Common myeloid progenitor, CD34-positive (primary cell): ENCODE measurements around the gene ZBTB38.

Experiments used
- CTCF ChIA-PET: fragments of 350-600 bp; sonication (Branson Sonifier 250); formaldehyde crosslinking; loops from one replicate; lab custom pipeline; 2021; ENCODE audit warnings: antibody characterized with exemption; lab: Charles Lee
- POLR2A ChIA-PET: fragments of 350-600 bp; sonication (Branson Sonifier 250); formaldehyde crosslinking; loops from one replicate; lab custom pipeline; 2021; ENCODE audit warnings: antibody characterized with exemption; lab: Charles Lee
- DNase-seq, 3 donors: peaks; one replicate each; pipeline versions ENCODE4 v3.0.0 to v3.0.0-alpha.2; 2013
- H3K27ac ChIP-seq, 2 experiments: 1 replicate in 1 of 2; 2 replicates in 1 of 2; pipeline ENCODE4 v1.7.0; 2013; ENCODE audit warnings: inconsistent platforms in 2 of 2, low read length in 2 of 2, mild to moderate bottlenecking in 2 of 2, low read depth in 1 of 2, moderate library complexity in 1 of 2; ENCODE audit not compliant: severe bottlenecking in 2 of 2, insufficient read depth in 1 of 2, poor library complexity in 1 of 2
- H3K27me3 ChIP-seq, 5 experiments: replicated peaks in 2 of 5; 1 replicate in 3 of 5; 2 replicates in 2 of 5; pipeline versions ENCODE4 v1.6.1 to v1.7.0; 2013; ENCODE audit warnings: low read length in 4 of 5, mild to moderate bottlenecking in 2 of 5, moderate library complexity in 2 of 5, inconsistent platforms in 1 of 5; ENCODE audit not compliant: insufficient read depth in 5 of 5, control insufficient read depth in 4 of 5
- H3K36me3 ChIP-seq, 4 experiments: 1 replicate in 2 of 4; 2 replicates in 2 of 4; pipeline versions ENCODE4 v1.6.1 to v1.7.0; 2013; ENCODE audit warnings: low read length in 3 of 4, control low read depth in 1 of 4, mild to moderate bottlenecking in 1 of 4; ENCODE audit not compliant: control insufficient read depth in 4 of 4, insufficient read depth in 4 of 4
- H3K4me1 ChIP-seq, 4 experiments: 1 replicate in 3 of 4; 2 replicates in 1 of 4; pipeline versions ENCODE4 v1.6.1 to v1.7.1; 2013; ENCODE audit warnings: low read length in 3 of 4, mild to moderate bottlenecking in 3 of 4, control low read depth in 1 of 4, inconsistent platforms in 1 of 4, moderate library complexity in 1 of 4; ENCODE audit not compliant: control insufficient read depth in 4 of 4, insufficient read depth in 4 of 4; ENCODE audit errors: control extremely low read depth in 1 of 4
- H3K4me3 ChIP-seq, 7 experiments: 1 replicate in 4 of 7; 2 replicates in 3 of 7; pipeline versions ENCODE4 v1.5.1 to v1.7.0; 2013; ENCODE audit warnings: mild to moderate bottlenecking in 7 of 7, low read length in 6 of 7, moderate library complexity in 6 of 7, inconsistent platforms in 2 of 7, low read depth in 2 of 7, control low read depth in 1 of 7; ENCODE audit not compliant: insufficient read depth in 4 of 7, control insufficient read depth in 1 of 7; ENCODE audit errors: extremely low read depth in 1 of 7
- H3K9me3 ChIP-seq, 5 experiments: 1 replicate in 4 of 5; 2 replicates in 1 of 5; pipeline versions ENCODE4 v1.6.1 to v1.7.1; 2013; ENCODE audit warnings: low read length in 4 of 5, mild to moderate bottlenecking in 2 of 5, inconsistent platforms in 1 of 5, low read depth in 1 of 5, moderate library complexity in 1 of 5; ENCODE audit not compliant: control insufficient read depth in 4 of 5, insufficient read depth in 2 of 5; ENCODE audit errors: control extremely low read depth in 1 of 5
- WGBS: methylation state at CpG from one replicate; pipeline ENCODE4 v1.1.5; 2013; ENCODE audit not compliant: insufficient coverage; 5-methylcytosine and 5-hydroxymethylcytosine counted together

Gene ZBTB38

DNA sequence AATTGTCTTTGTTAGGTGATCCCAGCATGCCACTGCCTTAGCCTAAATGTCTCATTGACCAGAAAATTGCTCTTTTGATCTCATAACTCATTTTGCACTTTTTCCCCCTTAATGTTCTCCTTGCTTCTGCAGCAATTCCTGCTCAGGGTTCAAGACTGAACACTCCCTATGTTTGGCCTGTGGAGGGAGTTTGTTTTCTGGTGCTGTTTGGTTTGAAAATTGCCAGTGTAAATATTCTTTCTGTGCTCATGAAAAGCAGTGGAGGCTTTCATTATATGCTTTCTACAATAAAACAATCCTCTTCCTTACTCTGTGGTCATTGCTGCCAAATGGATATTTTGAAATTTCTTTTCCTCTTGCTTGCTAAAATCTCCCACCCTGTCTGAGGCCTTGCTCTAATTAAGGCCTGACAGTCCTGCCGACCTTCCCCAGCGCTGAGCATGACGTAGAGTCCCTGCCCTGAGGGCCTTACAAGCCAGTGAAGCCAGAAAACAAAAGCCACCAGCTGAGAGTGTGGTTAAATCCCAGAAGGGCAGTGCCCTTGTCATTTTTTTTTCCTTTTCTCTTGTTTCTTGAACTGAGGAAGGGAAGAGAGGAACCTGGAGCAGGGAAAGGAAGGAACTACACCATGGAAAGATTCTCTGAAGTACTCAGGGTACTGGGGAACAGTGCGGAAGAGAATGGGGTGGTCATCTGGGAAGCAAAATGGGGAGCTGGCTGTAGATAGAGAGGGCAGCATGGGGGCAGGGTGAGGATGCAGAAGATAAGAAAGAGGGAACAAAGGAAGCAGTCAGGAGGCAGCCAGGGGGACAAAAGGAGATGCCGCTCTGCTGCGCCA is 24.8 kb downstream of the ZBTB38 start:
- CTCF ChIA-PET, result interaction anchor here (1.3 kb wide), 1 partner anchor 60 kb away, joined by 3 read pairs; no protein-coding TSS in a partner anchor
- Histone ChIP-seq H3K4me1 (no peaks in the 10 kb centered on the region), H3K4me3 (no peak overlapping the region), H3K27me3 (no peaks in the 10 kb centered on the region), H3K27ac (no peak overlapping the region), H3K36me3 (no peaks in the 10 kb centered on the region), H3K9me3 (peaks cover 0 to 15% (median 4%) of the 10 kb centered on the region in 5 experiments)
- 100% methylated on average over 6 of the region's 6 CpGs for WGBS
- DNase-seq, result no peak
- POLR2A ChIA-PET, result no interaction called here

DNA sequence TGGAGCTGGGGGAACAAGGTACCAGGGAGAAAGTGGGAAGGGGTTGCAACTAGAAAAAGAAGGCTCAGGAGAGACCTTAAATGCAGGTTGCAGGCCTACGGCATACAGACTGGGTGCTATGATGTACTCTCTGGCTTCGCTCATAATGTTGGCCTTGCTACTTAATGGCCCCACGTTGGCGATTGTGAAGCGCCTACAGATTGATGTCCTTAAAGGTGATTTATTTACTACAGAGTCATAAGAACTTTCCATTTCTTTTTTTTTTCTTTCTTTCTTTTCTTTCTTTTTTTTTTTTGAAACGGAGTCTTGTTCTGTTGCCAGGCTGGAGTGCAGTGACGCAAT is 25.4 kb downstream of the ZBTB38 start:
- no peak for DNase-seq
- H3K9me3 ChIP-seq, result peaks cover 0 to 15% (median 4%) of the 10 kb centered on the region in 5 experiments
- ChIA-PET CTCF (interaction anchor here (1.3 kb wide), 1 partner anchor 59 kb away, joined by 3 read pairs; no protein-coding TSS in a partner anchor), POLR2A (no interaction called here)
- no peaks in the 10 kb centered on the region for H3K27me3 ChIP-seq
- 100% methylated on average over 5 of the region's 7 CpGs for whole genome bisulfite sequencing
- no peak overlapping the region for H3K27ac ChIP-seq
- H3K36me3 ChIP-seq, result no peaks in the 10 kb centered on the region
- no peaks in the 10 kb centered on the region for H3K4me1 ChIP-seq
- H3K4me3 ChIP-seq, result no peak overlapping the region

GRCh38 chr3:141394560-141394959 is 26.3 kb downstream of the ZBTB38 start:
- Histone ChIP-seq H3K9me3 (peaks cover 0 to 15% (median 4%) of the 10 kb centered on the region in 5 experiments), H3K4me3 (no peak overlapping the region), H3K27ac (no peak overlapping the region), H3K36me3 (no peaks in the 10 kb centered on the region), H3K27me3 (no peaks in the 10 kb centered on the region), H3K4me1 (peaks cover 0 to 4% (median 0%) of the 10 kb centered on the region in 4 experiments)
- CTCF ChIA-PET, result no interaction called here
- 100% methylated on average over 2 of the region's 3 CpGs for WGBS
- POLR2A ChIA-PET, result no interaction called here
- no peak for DNase-seq

DNA sequence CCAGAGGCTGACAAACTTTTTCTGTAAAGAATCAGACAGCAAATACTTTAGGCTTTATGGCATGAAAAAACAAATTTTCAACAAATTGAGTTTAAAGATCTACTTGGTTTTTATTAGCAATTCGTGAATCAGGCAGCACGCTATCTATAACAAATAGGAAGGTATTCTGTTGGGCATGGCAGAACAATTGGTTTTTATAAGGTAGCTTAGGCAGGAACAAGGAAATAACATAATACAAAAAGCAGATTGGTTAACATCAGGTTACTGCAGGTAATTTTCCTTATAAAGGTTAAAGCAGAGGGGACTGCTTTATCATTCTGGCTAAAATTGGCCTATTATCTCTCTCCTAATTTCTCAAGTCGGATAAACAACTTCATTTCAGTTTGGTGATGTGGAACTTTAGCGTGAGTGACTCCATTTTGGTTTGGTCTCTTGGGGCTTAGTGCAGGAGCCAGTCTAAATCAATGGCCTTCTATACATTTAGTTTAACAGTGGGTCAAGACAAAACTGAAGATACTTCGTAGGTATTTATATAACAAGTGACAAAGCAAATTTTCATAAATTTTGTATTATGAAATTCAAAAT is 26.8 kb downstream of the ZBTB38 start:
- H3K27me3 ChIP-seq, result no peaks in the 10 kb centered on the region
- ChIA-PET POLR2A (no interaction called here), CTCF (no interaction called here)
- H3K4me3 ChIP-seq, result no peak overlapping the region
- 100% methylated on average over 1 of the region's 5 CpGs for WGBS
- no peak for DNase-seq
- H3K36me3 ChIP-seq, result no peaks in the 10 kb centered on the region
- peaks cover 0 to 15% (median 4%) of the 10 kb centered on the region in 5 experiments for H3K9me3 ChIP-seq
- peaks cover 0 to 4% (median 1%) of the 10 kb centered on the region in 4 experiments for H3K4me1 ChIP-seq
- H3K27ac ChIP-seq, result no peak overlapping the region

GRCh38 chr3:141397996-141398395 is 29.7 kb downstream of the ZBTB38 start:
- POLR2A ChIA-PET, result no interaction called here

DNA sequence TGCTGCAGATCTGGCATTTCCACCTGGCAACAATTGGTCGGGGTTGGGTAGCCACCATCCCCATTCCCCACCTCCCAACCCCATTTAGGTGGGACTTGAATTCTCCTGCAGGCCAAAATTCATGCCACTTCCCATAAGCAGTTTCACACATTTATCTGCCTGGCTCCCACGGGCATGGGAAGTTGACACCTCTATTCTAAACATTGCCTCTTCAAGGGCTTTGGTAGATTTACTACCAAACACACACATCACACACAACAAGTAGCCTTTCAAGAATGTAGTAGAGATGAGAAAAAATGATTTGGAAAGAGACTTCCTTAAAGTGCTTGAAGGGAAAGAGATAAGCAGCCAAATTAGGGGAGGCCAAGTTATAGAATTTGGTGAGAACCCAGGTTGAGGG is 30.9 kb downstream of the ZBTB38 start:
- no peak overlapping the region for H3K4me3 ChIP-seq
- WGBS, result no CpG with 5 or more reads among the region's 2 CpGs
- H3K36me3 ChIP-seq, result peaks cover 0 to 4% (median 3%) of the 10 kb centered on the region in 4 experiments
- ChIA-PET CTCF (no interaction called here), POLR2A (no interaction called here)
- H3K9me3 ChIP-seq, result peaks cover 0 to 15% (median 4%) of the 10 kb centered on the region in 5 experiments
- no peaks in the 10 kb centered on the region for H3K27me3 ChIP-seq
- H3K4me1 ChIP-seq, result peaks cover 5 to 21% (median 11%) of the 10 kb centered on the region in 4 experiments
- no peak overlapping the region for H3K27ac ChIP-seq
- DNase-seq, result peak in 1 of 3 donors; percentile 27

More at GRCh38 chr3:141397996-141398395, 29.7 kb downstream of the ZBTB38 start:
- no peak for DNase-seq
- no peak overlapping the region for H3K27ac ChIP-seq
- peaks cover under 1 to 14% (median 9%) of the 10 kb centered on the region in 4 experiments for H3K4me1 ChIP-seq
- H3K27me3 ChIP-seq, result no peaks in the 10 kb centered on the region
- H3K9me3 ChIP-seq, result peaks cover 0 to 15% (median 4%) of the 10 kb centered on the region in 5 experiments
- WGBS, result 100% methylated on average over 1 of the region's 5 CpGs
- no peaks in the 10 kb centered on the region for H3K36me3 ChIP-seq
- no peak overlapping the region for H3K4me3 ChIP-seq
- CTCF ChIA-PET, result interaction anchor here (1.5 to 2.3 kb wide), 2 partner anchors 14 to 29 kb away, joined by 4 to 7 read pairs; no protein-coding TSS in a partner anchor
